ENCODE measurements around the gene COL6A5. TPM values are rescaled to one million over a fixed set of nuclear protein-coding genes. Genes with fewer than 3 reads are reported as not detected.

The COL6A5 gene
- total and polyA plus RNA-seq, 2 of the 13 experiments (the other 11 are each of a cell fraction or from before 2014, with no cell fraction given): not detected

GRCh38 chr3:130404401-130404800 is 58.9 kb downstream of the COL6A5 start:
- no peak for FAIRE-seq
- BruUV-seq (replicated peaks): no TSS peak
- in situ Hi-C loops (cut with HindIII; ENCODE audit: extremely low pct_ligation_motif_present, low pct_unique_long_range_greater_than_20kb): no loop called here

GRCh38 chr3:130405956-130406355 is 60.5 kb downstream of the COL6A5 start:
- intact Hi-C loops (cut with micrococcal nuclease; ENCODE audit: unreplicated experiment) (no loop called here), in situ Hi-C loops (cut with HindIII; ENCODE audit: extremely low pct_ligation_motif_present, low pct_unique_long_range_greater_than_20kb) (no loop called here)
- FAIRE-seq (no peak), DNase-seq (ENCODE audit: low spot score) (no peak), ATAC-seq (no peak)
- Histone ChIP-seq H3K27ac (ENCODE audit: extremely low read length, insufficient read depth, low read length) (no peak overlapping the region), H4K20me1 (ENCODE audit: insufficient read depth, low read length) (no peaks in the 10 kb centered on the region), H3K9ac (ENCODE audit: insufficient read depth, low read depth, low read length) (no peak overlapping the region), H2AFZ (ENCODE audit: low read length) (no peak overlapping the region), H3K36me3 (replicated peaks in 1 of 2; ENCODE audit: control insufficient read depth in 1 of 2, insufficient read depth in 2 of 2, low read length in 2 of 2) (no peaks in the 10 kb centered on the region), H3K79me2 (ENCODE audit: insufficient read depth, low read length) (no peaks in the 10 kb centered on the region), H3K9me3 (ENCODE audit: low read length) (no peaks in the 10 kb centered on the region), H3K4me1 (ENCODE audit: insufficient read depth, low read length) (no peaks in the 10 kb centered on the region), H3K4me3 (replicated peaks in 1 of 3; ENCODE audit: insufficient read depth in 1 of 3, low read depth in 2 of 3, low read length in 3 of 3) (no peak overlapping the region), H3K4me2 (ENCODE audit: low read depth, low read length) (no peak overlapping the region), H3K27me3 (ENCODE audit: control insufficient read depth in 1 of 2, insufficient read depth in 2 of 2, low read length in 2 of 2) (no peaks in the 10 kb centered on the region)
- ChIA-PET CTCF (ENCODE audit: low intra/inter-chr PET ratio, low total read pairs) (no interaction called here), POLR2A (no interaction called here)
- WGBS (ENCODE audit: low lambda C conversion rate): 31% methylated on average over 3 of the region's 3 CpGs
- no TSS peak for BruUV-seq (replicated peaks)
- TF ChIP-seq MXD4 (CRISPR knock-in tag; IDR thresholded peaks at IDR 0.05) (no peak), CHD2 (IDR thresholded peaks at IDR 0.05; ENCODE audit: low read depth, low read length) (no peak), HINFP (CRISPR knock-in tag; IDR thresholded peaks at IDR 0.05; ENCODE audit: low read depth) (no peak), GRHL1 (CRISPR knock-in tag; conservative IDR thresholded peaks at IDR 0.05) (no peak), TEAD2 (CRISPR knock-in tag; IDR thresholded peaks at IDR 0.05) (no peak), HNRNPL (IDR thresholded peaks at IDR 0.05; ENCODE audit: low read depth, low read length) (no peak), NKX3-1 (CRISPR knock-in tag; IDR thresholded peaks at IDR 0.05) (no peak)

More at GRCh38 chr3:130404401-130404800, 58.9 kb downstream of the COL6A5 start:
- intact Hi-C loops (cut with micrococcal nuclease; ENCODE audit: unreplicated experiment): no loop called here
- Histone ChIP-seq H3K4me1 (ENCODE audit: insufficient read depth, low read length) (no peaks in the 10 kb centered on the region), H3K27me3 (ENCODE audit: control insufficient read depth in 1 of 2, insufficient read depth in 2 of 2, low read length in 2 of 2) (no peaks in the 10 kb centered on the region), H2AFZ (ENCODE audit: low read length) (no peak overlapping the region), H3K79me2 (ENCODE audit: insufficient read depth, low read length) (no peaks in the 10 kb centered on the region), H3K4me2 (ENCODE audit: low read depth, low read length) (no peak overlapping the region), H3K4me3 (replicated peaks in 1 of 3; ENCODE audit: insufficient read depth in 1 of 3, low read depth in 2 of 3, low read length in 3 of 3) (no peak overlapping the region), H3K9me3 (ENCODE audit: low read length) (no peaks in the 10 kb centered on the region), H3K9ac (ENCODE audit: insufficient read depth, low read depth, low read length) (no peak overlapping the region), H3K36me3 (replicated peaks in 1 of 2; ENCODE audit: control insufficient read depth in 1 of 2, insufficient read depth in 2 of 2, low read length in 2 of 2) (no peaks in the 10 kb centered on the region), H3K27ac (ENCODE audit: extremely low read length, insufficient read depth, low read length) (no peak overlapping the region), H4K20me1 (ENCODE audit: insufficient read depth, low read length) (no peaks in the 10 kb centered on the region)
- DNase-seq (ENCODE audit: low spot score): no peak
- TF ChIP-seq ZNF720 (CRISPR knock-in tag; IDR thresholded peaks at IDR 0.05) (no peak), HCFC1 (IDR thresholded peaks at IDR 0.05; ENCODE audit: low read depth, low read length) (no peak), SNAPC5 (CRISPR knock-in tag; IDR thresholded peaks at IDR 0.05; ENCODE audit: borderline replicate concordance) (no peak), HMG20A (CRISPR knock-in tag; IDR thresholded peaks at IDR 0.05; ENCODE audit: borderline replicate concordance) (no peak), ZNF790 (CRISPR knock-in tag; IDR thresholded peaks at IDR 0.05; ENCODE audit: borderline replicate concordance) (no peak), ZNF263 (CRISPR knock-in tag; IDR thresholded peaks at IDR 0.05) (no peak), ZNF782 (CRISPR knock-in tag; IDR thresholded peaks at IDR 0.05; ENCODE audit: borderline replicate concordance) (no peak), HIC2 (CRISPR knock-in tag; IDR thresholded peaks at IDR 0.05; ENCODE audit: low read depth) (no peak)
- CTCF ChIA-PET (ENCODE audit: low intra/inter-chr PET ratio, low total read pairs): no interaction called here
- POLR2A ChIA-PET: no interaction called here
- ATAC-seq: no peak
